ENCODE results near the gene SPATA9. TPM values are rescaled to one million over a fixed set of nuclear protein-coding genes. Genes with fewer than 3 reads are reported as not detected.
"Not testable (repeated sequence)": the region's sequence is repeated elsewhere in the genome, so short reads cannot be mapped to it uniquely, and the experiment has no call there.

Gene SPATA9
- total RNA-seq, 1 experiment from 2014 or later, result 0.34 TPM

DNA sequence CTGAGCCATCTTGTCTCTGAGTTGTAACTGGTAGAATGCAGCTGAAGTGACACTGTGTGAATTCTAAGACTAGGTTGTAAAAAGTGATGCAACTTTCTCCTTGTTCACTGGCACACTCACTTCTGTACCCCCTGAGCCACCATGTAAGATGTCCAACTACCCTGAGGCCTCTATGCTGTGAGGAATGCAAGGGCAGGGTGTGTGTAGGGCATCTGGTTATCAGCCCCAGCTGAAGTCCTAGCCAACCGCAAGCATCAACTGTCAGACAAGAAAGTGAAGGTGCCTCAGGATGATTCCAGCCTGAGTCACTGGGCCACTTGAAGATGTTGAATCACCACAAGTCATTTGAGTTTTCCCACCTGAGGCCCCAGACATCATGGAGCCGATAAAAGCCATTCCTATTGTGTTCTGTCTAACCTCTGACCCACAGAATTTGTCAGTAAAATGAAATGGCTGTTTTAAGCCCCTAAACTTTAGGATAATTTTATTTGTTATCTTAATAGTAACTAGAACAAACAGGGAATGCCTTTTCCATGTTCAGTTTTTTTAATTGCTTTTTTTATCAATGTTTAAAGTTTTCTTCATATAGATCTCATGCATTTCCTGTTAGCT, 29.7 kb upstream of the SPATA9 start:
- intact Hi-C loops (cut with micrococcal nuclease; ENCODE audit: unreplicated experiment), result loop anchor here (1.0 to 2.0 kb wide), 4 partner anchors 14 to 65 kb away; no protein-coding TSS in a partner anchor
- H3K4me3 ChIP-seq (ENCODE audit: low read depth, low read length), result no peak overlapping the region
- BruUV-seq (replicated peaks), result no TSS peak
- peaks cover 46% of the 10 kb centered on the region for H3K4me1 Mint-ChIP-seq (ENCODE audit: low read depth, unreplicated experiment)
- H3K9me3 ChIP-seq, result no peaks in the 10 kb centered on the region
- peak; percentile 83 to 95 for DNase-seq
- H3K27me3 Mint-ChIP-seq (ENCODE audit: insufficient read depth, unreplicated experiment), result no peaks in the 10 kb centered on the region
- ChIA-PET POLR2A (no interaction called here), CTCF (no interaction called here)
- TF ChIP-seq, protein P1, sequence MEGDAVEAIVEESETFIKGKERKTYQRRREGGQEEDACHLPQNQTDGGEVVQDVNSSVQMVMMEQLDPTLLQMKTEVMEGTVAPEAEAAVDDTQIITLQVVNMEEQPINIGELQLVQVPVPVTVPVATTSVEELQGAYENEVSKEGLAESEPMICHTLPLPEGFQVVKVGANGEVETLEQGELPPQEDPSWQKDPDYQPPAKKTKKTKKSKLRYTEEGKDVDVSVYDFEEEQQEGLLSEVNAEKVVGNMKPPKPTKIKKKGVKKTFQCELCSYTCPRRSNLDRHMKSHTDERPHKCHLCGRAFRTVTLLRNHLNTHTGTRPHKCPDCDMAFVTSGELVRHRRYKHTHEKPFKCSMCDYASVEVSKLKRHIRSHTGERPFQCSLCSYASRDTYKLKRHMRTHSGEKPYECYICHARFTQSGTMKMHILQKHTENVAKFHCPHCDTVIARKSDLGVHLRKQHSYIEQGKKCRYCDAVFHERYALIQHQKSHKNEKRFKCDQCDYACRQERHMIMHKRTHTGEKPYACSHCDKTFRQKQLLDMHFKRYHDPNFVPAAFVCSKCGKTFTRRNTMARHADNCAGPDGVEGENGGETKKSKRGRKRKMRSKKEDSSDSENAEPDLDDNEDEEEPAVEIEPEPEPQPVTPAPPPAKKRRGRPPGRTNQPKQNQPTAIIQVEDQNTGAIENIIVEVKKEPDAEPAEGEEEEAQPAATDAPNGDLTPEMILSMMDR (IDR thresholded peaks at IDR 0.05; ENCODE audit: insufficient read depth in 1 of 2, low read depth in 1 of 2, low read length in 1 of 2, severe bottlenecking in 1 of 2, unreplicated experiment in 1 of 2), result no peak
- no peaks in the 10 kb centered on the region for H3K27me3 ChIP-seq (replicated peaks; ENCODE audit: control insufficient read depth, insufficient read depth, low read length)
- H3K36me3 ChIP-seq (ENCODE audit: control insufficient read depth, insufficient read depth, low read length), result no peaks in the 10 kb centered on the region
- H3K4me1 ChIP-seq, result peaks cover 61% of the 10 kb centered on the region
- peak overlapping the region; percentile 52 for H3K4me3 Mint-ChIP-seq (ENCODE audit: unreplicated experiment)
- peaks cover 12% of the 10 kb centered on the region for H3K9me3 Mint-ChIP-seq (ENCODE audit: unreplicated experiment)
- H3K36me3 Mint-ChIP-seq (ENCODE audit: insufficient read depth, unreplicated experiment), result peaks cover 19% of the 10 kb centered on the region
- H3K27ac Mint-ChIP-seq (ENCODE audit: unreplicated experiment), result peak overlapping the region; percentile 98

DNA sequence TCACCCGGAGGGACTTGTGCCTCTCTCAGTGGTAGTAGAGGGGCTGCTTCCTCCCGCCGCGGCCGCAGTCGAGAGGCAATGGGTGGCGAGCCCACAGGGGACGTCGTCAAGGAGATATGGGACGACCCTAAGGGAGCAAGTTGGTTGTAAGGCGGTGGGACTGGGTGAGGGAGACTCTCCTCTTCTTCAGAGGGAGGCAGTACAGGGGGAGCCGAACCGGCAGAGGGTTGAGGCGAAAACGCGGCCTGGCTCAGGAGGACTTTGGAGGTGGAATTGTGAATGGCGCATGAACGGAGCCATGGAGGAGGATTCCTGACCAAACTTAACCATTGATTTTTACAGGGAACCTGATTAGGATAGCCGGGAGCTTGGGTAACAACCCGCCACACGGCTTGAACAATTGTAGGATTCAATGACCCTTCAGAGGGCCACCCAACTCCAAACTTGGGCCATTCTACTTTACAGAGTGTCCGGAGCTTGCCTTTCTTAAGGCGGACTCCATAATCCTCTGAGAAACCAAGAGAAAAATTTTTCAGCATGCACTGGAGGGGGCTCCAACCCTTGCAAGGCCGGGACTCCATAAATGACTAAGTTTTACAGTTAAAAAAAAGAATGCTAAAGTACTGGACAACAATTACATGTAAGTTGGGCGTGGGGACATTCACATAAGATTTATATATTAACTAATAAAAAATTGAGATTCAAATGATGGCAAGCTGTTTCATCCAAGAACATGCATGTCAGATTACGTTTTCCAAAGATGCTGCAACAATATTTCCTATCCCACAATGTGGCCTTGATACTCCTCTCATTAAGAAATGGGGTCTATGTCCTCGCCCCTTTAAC, 28.9 kb upstream of the SPATA9 start:
- H3K36me3 ChIP-seq (ENCODE audit: control insufficient read depth, insufficient read depth, low read length), result no peaks in the 10 kb centered on the region
- intact Hi-C loops (cut with micrococcal nuclease; ENCODE audit: unreplicated experiment), result loop anchor here (1.0 to 2.0 kb wide), 4 partner anchors 13 to 64 kb away; no protein-coding TSS in a partner anchor
- CTCF ChIA-PET, result no interaction called here
- peaks cover 50% of the 10 kb centered on the region for H3K4me1 Mint-ChIP-seq (ENCODE audit: low read depth, unreplicated experiment)
- peaks cover 19% of the 10 kb centered on the region for H3K36me3 Mint-ChIP-seq (ENCODE audit: insufficient read depth, unreplicated experiment)
- POLR2A ChIA-PET, result no interaction called here
- no peaks in the 10 kb centered on the region for H3K27me3 ChIP-seq (replicated peaks; ENCODE audit: control insufficient read depth, insufficient read depth, low read length)
- no peak for DNase-seq
- TF ChIP-seq, protein P1 (IDR thresholded peaks at IDR 0.05; ENCODE audit: insufficient read depth in 1 of 2, low read depth in 1 of 2, low read length in 1 of 2, severe bottlenecking in 1 of 2, unreplicated experiment in 1 of 2), result no peak
- H3K27me3 Mint-ChIP-seq (ENCODE audit: insufficient read depth, unreplicated experiment), result no peaks in the 10 kb centered on the region
- H3K9me3 ChIP-seq, result no peaks in the 10 kb centered on the region
- H3K27ac Mint-ChIP-seq (ENCODE audit: unreplicated experiment), result peak overlapping the region; percentile 98
- TSS peak; percentile 79 for BruUV-seq (replicated peaks)
- peaks cover 12% of the 10 kb centered on the region for H3K9me3 Mint-ChIP-seq (ENCODE audit: unreplicated experiment)
- no peak overlapping the region for H3K4me3 ChIP-seq (ENCODE audit: low read depth, low read length)
- peak overlapping the region; percentile 61 for H3K4me3 Mint-ChIP-seq (ENCODE audit: unreplicated experiment)
- H3K4me1 ChIP-seq, result peaks cover 54% of the 10 kb centered on the region

DNA sequence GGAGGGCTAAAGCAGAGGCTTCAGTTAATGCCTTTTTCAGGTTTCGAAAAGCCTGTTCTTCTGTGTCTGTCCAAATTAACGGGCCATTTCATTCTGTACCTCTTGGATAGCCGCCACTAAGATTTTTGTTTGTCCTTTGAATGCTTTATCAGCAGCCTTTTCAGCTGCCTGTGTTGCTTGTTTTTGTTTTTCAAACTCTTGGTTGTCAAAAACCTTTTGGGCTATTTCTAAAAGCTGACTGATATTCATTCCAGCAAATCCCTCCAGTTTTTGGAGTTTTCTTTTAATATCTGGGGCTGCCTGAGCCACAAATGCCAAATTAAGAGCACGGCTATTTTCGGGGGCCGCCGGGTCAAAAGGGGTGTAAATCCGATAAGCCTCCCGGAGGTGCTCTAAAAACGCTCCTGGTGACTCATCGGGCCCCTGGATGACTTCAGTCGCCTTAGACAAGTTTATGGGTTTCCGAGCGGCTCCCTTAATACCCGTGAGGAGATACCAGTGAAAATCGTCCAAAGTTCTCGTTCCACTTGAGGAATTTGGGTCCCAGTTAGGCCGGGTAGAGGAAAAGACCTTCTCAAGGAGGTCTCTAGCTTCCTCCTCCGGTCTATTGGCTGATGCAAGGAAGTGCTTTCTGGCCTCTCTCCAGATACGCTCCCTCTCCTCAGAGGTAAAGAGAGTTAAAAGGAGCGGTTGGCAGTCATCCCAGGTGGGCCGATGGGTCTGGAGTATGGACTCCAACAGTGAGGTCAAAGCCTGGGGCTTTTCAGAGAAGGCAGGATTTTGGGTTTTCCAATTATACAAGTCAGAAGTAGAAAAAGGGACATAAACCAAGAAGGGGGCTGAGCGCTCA, 28.1 kb upstream of the SPATA9 start:
- H3K4me1 ChIP-seq, result peaks cover 46% of the 10 kb centered on the region
- H3K36me3 ChIP-seq (ENCODE audit: control insufficient read depth, insufficient read depth, low read length); H3K27me3 Mint-ChIP-seq (ENCODE audit: insufficient read depth, unreplicated experiment); H3K4me3 ChIP-seq (ENCODE audit: low read depth, low read length); CTCF ChIA-PET; POLR2A ChIA-PET; H3K27me3 ChIP-seq (replicated peaks; ENCODE audit: control insufficient read depth, insufficient read depth, low read length); H3K9me3 ChIP-seq: not testable (repeated sequence)
- DNase-seq, result peak; percentile 44 to 76
- peaks cover 12% of the 10 kb centered on the region for H3K9me3 Mint-ChIP-seq (ENCODE audit: unreplicated experiment)
- H3K4me1 Mint-ChIP-seq (ENCODE audit: low read depth, unreplicated experiment), result peaks cover 42% of the 10 kb centered on the region
- intact Hi-C loops (cut with micrococcal nuclease; ENCODE audit: unreplicated experiment), result loop anchor here (1.0 kb wide), 1 partner anchor 38 kb away; no protein-coding TSS in a partner anchor
- TSS peak; percentile 17 for BruUV-seq (replicated peaks)
- peak overlapping the region; percentile 98 for H3K27ac Mint-ChIP-seq (ENCODE audit: unreplicated experiment)
- peak overlapping the region; percentile 61 for H3K4me3 Mint-ChIP-seq (ENCODE audit: unreplicated experiment)
- H3K36me3 Mint-ChIP-seq (ENCODE audit: insufficient read depth, unreplicated experiment), result peaks cover 19% of the 10 kb centered on the region

Data from Caco-2 (cell line).